HEK293T (cell line): Measurements from ENCODE around the gene ZPBP2.

Experiments
- CTCF ChIA-PET: fragments of 350-600 bp; formaldehyde crosslinking; extraction: SDS; loops from one replicate; lab custom pipeline; 2021; ENCODE audit warnings: antibody characterized with exemption, inconsistent platforms; lab: Yijun Ruan, JAX
- POLR2A ChIA-PET: fragments of 350-600 bp; formaldehyde crosslinking; extraction: SDS; loops from one replicate; lab custom pipeline; 2020; ENCODE audit warnings: antibody characterized with exemption, inconsistent platforms; lab: Yijun Ruan, JAX
- DNase-seq: peaks from one replicate; pipeline ENCODE4 v3.0.0; 2012; ENCODE audit warnings: mixed read lengths; ENCODE audit errors: extremely low spot score
- ARNT ChIP-seq: fragments of 450-650 bp; IDR thresholded peaks from 2 replicates; pipeline ENCODE4 v1.6.1; 2017; ENCODE audit warnings: mild to moderate bottlenecking
- BHLHE40 ChIP-seq: fragments of 450-650 bp; IDR thresholded peaks from 2 replicates; pipeline ENCODE4 v1.6.1; 2016; ENCODE audit warnings: mild to moderate bottlenecking, moderate library complexity, borderline replicate concordance
- CTBP1 ChIP-seq: fragments of 450-650 bp; IDR thresholded peaks from 2 replicates; pipeline ENCODE4 v1.6.1; 2016; ENCODE audit warnings: borderline replicate concordance
- ELF4 ChIP-seq: fragments of 450-650 bp; IDR thresholded peaks from 2 replicates; pipeline ENCODE4 v1.6.1; 2017; ENCODE audit warnings: antibody characterized with exemption
- FOXA1 ChIP-seq: fragments of 450-650 bp; IDR thresholded peaks from 2 replicates; pipeline ENCODE4 v1.6.1; 2016; ENCODE audit warnings: mild to moderate bottlenecking
- FOXK2 ChIP-seq: fragments of 450-650 bp; IDR thresholded peaks from 2 replicates; pipeline ENCODE4 v1.6.1; 2016; ENCODE audit warnings: mild to moderate bottlenecking
- FOXM1 ChIP-seq: fragments of 450-650 bp; IDR thresholded peaks from 2 replicates; pipeline ENCODE4 v1.6.1; 2017; ENCODE audit warnings: mild to moderate bottlenecking, borderline replicate concordance
- HDGF ChIP-seq: fragments of 450-650 bp; IDR thresholded peaks from 2 replicates; pipeline ENCODE4 v1.6.1; 2017; ENCODE audit warnings: antibody characterized with exemption, borderline replicate concordance
- L3MBTL2 ChIP-seq: fragments of 450-650 bp; conservative IDR thresholded peaks from 2 replicates; pipeline ENCODE4 v1.6.1; 2016; ENCODE audit warnings: mild to moderate bottlenecking
- LEF1 ChIP-seq: fragments of 450-650 bp; IDR thresholded peaks from 2 replicates; pipeline ENCODE4 v1.6.1; 2017; ENCODE audit warnings: mild to moderate bottlenecking, borderline replicate concordance
- NFRKB ChIP-seq: fragments of 450-650 bp; IDR thresholded peaks from 2 replicates; pipeline ENCODE4 v1.6.1; 2016; ENCODE audit warnings: mild to moderate bottlenecking, moderate library complexity
- PKNOX1 ChIP-seq: fragments of 450-650 bp; IDR thresholded peaks from 2 replicates; pipeline ENCODE4 v1.6.1; 2016
- SP1 ChIP-seq: fragments of 450-650 bp; IDR thresholded peaks from 2 replicates; pipeline ENCODE4 v1.6.1; 2017
- SUZ12 ChIP-seq: fragments of 450-650 bp; IDR thresholded peaks from 2 replicates; pipeline ENCODE4 v1.6.1; 2016; ENCODE audit warnings: mild to moderate bottlenecking
- TARDBP ChIP-seq: fragments of 450-650 bp; IDR thresholded peaks from 2 replicates; pipeline ENCODE4 v1.6.1; 2016
- ZNF384 ChIP-seq: fragments of 450-650 bp; IDR thresholded peaks from 2 replicates; pipeline ENCODE4 v1.6.1; 2016

ZPBP2 gene

GRCh38 chr17:39867880-39868553 lies at the start of gene ZPBP2:
TSS of gene ZPBP2 (plus strand) at chr17:39868202. CDS start at chr17:39868355, 153 bp downstream.
- ChIA-PET CTCF (interaction anchor here (0.5 kb wide), 1 partner anchor 104 kb away, joined by 4 read pairs; no protein-coding TSS in a partner anchor), POLR2A (no interaction called here)
- TF ChIP-seq FOXM1 (no peak), PKNOX1 (no peak), ARNT (no peak), FOXK2 (no peak)
- no peak for DNase-seq

GRCh38 chr17:39818358-39819000 lies 49.5 kb upstream of the ZPBP2 start:
- POLR2A ChIA-PET = no interaction called here
- TF ChIP-seq ELF4 = no peak
- TF ChIP-seq L3MBTL2 = no peak
- CTCF ChIA-PET = no interaction called here
- no peak for DNase-seq

- TF ChIP-seq LEF1 (no peak), TARDBP (no peak), FOXM1 (no peak), PKNOX1 (no peak), BHLHE40 (no peak), SP1 (no peak), NFRKB (no peak), ZNF384 (no peak), FOXK2 (no peak), FOXA1 (no peak)
- CTCF ChIA-PET = interaction anchor here (0.6 kb wide), 1 partner anchor 138 kb away, joined by 3 read pairs; no protein-coding TSS in a partner anchor
- DNase-seq = no peak
- POLR2A ChIA-PET = interaction anchor here (1.7 kb wide), 1 partner anchor 160 kb away, joined by 4 read pairs; the partner anchor contains the start of gene PSMD3
Observed at GRCh38 chr17:39820541-39820940, 47.5 kb upstream of the ZPBP2 start.

GRCh38 chr17:39820987-39821386 lies 47.0 kb upstream of the ZPBP2 start:
- no peak for DNase-seq
- POLR2A ChIA-PET = interaction anchor here (1.7 kb wide), 1 partner anchor 160 kb away, joined by 4 read pairs; the partner anchor contains the start of gene PSMD3
- CTCF ChIA-PET = interaction anchor here (0.6 kb wide), 1 partner anchor 138 kb away, joined by 3 read pairs; no protein-coding TSS in a partner anchor
- TF ChIP-seq SP1 (no peak), TARDBP (no peak), SUZ12 (no peak), NFRKB (no peak), ELF4 (no peak), LEF1 (no peak), L3MBTL2 (no peak), ZNF384 (no peak), PKNOX1 (no peak), ARNT (no peak), CTBP1 (no peak), BHLHE40 (no peak), FOXM1 (no peak), FOXA1 (no peak), HDGF (no peak), FOXK2 (no peak)

GRCh38 chr17:39822051-39822451 lies 46.0 kb upstream of the ZPBP2 start:
- ChIA-PET CTCF (no interaction called here), POLR2A (no interaction called here)
- DNase-seq = no peak
- no peak for TF ChIP-seq SP1
- TF ChIP-seq ELF4 = no peak
- TF ChIP-seq PKNOX1 = no peak

GRCh38 chr17:39823407-39824054 lies 44.5 kb upstream of the ZPBP2 start:
- TF ChIP-seq FOXK2 (no peak), L3MBTL2 (no peak), PKNOX1 (no peak), SP1 (no peak), SUZ12 (no peak), CTBP1 (no peak), FOXM1 (no peak), ELF4 (no peak), HDGF (no peak), TARDBP (no peak), ZNF384 (no peak), NFRKB (no peak)
- CTCF ChIA-PET = no interaction called here
- POLR2A ChIA-PET = no interaction called here
- no peak for DNase-seq
